Inferior parietal cortex (tissue), 1 donor: Measurements from ENCODE around the gene KCNQ2.

Source experiments
- DNase-seq: peaks from one replicate; pipeline ENCODE4 v3.0.0-alpha.2; 2016; ENCODE audit errors: extremely low spot score

The KCNQ2 gene

DNA sequence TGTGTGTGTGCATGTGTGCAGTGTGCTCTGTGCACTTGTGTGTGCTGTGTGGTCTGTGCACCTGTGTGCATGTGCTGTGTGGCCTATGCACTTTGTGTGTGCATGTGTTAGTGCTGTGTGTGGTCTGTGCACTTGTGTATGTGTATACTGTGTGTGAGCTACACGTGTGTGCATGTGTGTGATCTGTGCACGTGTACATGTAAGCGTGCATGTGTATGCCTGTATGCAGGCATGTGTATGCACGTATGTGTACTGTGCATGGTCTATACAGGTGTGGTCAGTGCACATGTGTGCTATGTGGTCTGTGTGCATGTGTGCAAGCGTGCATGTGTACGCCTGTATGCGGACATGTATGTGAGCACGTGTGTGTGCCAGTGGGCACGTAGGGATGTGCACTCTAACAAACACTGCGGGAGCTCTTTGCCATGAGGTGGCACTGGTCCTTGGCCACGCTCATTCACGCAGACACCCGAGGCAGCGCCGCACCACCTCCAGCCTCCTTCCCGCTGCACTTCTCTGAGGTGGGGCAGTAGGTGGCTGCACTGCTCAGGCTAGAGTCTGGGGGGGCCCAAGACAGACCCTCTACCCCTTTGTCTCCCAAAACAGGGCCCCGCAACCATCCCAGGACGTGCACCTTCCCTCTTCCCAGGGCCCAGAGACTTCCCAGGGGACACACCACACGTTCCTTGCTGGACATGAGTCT is 68.9 kb downstream of the KCNQ2 start:
- DNase-seq: no peak

GRCh38 chr20:63402860-63403220 is 69.6 kb downstream of the KCNQ2 start:
- no peak for DNase-seq

GRCh38 chr20:63402181-63402859 is 70.1 kb downstream of the KCNQ2 start:
- DNase-seq: no peak

- DNase-seq: no peak
Observed at GRCh38 chr20:63401384-63402110, 70.9 kb downstream of the KCNQ2 start.

GRCh38 chr20:63400486-63401210 is 71.8 kb downstream of the KCNQ2 start:
- no peak for DNase-seq

DNA sequence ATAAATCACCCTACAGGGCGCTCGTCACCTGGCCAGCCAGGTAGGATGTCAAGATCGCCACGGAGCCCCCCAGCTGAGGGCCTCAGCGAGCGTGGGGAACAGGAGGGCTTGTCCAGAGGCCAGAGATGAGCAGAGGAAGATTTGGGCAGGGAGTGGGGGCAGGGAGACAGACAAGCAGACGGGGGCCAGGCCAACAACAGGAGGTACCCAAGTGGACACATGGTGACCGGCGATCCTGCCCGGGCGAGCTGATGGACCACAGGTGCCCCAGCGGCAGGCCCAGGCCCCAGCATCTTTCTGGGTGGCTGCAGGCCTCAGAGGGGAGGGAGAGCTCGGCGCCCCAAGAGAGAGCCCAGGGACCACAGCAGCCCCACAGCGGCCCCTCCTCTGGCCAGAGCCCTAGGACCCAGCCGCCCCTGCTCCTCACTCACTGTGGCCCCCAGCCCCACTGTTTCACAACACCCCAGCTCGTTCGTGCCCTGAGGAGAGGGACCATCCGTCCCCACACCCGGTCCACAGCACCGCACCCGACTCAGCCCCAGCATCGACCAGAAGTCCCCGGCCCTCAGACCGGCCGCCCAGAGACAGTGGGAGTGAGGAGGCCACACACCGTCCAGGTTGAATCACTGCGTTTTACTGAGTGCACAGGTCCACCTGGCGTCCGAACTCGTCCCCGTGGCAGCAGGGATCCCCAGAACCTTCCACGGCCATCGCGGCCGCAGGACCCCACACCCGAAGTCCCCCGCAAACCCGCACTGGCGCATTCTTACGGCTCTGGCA is 72.7 kb downstream of the KCNQ2 start:
- no peak for DNase-seq

- DNase-seq: no peak
Observed at GRCh38 chr20:63398744-63399514, 73.5 kb downstream of the KCNQ2 start.

DNA sequence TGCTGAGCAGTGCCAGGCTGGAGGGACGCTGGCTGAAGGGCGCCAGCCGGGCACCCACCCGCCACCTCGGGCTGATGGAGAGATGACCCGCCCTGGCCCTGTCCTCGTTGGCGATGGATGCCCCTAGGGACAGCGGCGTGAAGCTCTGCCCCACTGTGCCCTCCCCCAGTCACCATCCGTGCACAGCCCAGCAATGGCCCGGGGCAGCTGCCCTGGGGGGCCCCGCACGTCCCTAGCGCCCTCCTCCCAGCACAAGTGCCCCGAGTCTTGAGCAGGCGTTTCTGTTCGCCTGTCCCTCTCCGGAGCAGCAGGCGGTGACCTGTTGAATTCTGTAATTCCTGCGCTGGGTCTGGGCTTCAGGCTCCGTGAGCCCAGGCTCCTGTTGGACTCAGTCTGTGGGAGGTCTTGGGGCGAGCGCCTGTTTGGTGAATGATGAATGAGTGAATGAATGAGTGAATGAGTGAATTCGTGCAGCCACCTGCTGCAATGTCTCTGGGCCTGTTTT is 74.5 kb downstream of the KCNQ2 start:
- DNase-seq: no peak

GRCh38 chr20:63397155-63397843 is 75.2 kb downstream of the KCNQ2 start:
- no peak for DNase-seq

- DNase-seq: no peak
Observed at GRCh38 chr20:63396300-63396699, 76.2 kb downstream of the KCNQ2 start.

- no peak for DNase-seq
Observed at GRCh38 chr20:63395723-63396122, 76.7 kb downstream of the KCNQ2 start.

- DNase-seq: no peak
Observed at GRCh38 chr20:63394920-63395455, 77.5 kb downstream of the KCNQ2 start.

GRCh38 chr20:63394069-63394919 is 78.2 kb downstream of the KCNQ2 start:
- DNase-seq: no peak

- no peak for DNase-seq
Observed at GRCh38 chr20:63393566-63393965, 78.9 kb downstream of the KCNQ2 start.

DNA sequence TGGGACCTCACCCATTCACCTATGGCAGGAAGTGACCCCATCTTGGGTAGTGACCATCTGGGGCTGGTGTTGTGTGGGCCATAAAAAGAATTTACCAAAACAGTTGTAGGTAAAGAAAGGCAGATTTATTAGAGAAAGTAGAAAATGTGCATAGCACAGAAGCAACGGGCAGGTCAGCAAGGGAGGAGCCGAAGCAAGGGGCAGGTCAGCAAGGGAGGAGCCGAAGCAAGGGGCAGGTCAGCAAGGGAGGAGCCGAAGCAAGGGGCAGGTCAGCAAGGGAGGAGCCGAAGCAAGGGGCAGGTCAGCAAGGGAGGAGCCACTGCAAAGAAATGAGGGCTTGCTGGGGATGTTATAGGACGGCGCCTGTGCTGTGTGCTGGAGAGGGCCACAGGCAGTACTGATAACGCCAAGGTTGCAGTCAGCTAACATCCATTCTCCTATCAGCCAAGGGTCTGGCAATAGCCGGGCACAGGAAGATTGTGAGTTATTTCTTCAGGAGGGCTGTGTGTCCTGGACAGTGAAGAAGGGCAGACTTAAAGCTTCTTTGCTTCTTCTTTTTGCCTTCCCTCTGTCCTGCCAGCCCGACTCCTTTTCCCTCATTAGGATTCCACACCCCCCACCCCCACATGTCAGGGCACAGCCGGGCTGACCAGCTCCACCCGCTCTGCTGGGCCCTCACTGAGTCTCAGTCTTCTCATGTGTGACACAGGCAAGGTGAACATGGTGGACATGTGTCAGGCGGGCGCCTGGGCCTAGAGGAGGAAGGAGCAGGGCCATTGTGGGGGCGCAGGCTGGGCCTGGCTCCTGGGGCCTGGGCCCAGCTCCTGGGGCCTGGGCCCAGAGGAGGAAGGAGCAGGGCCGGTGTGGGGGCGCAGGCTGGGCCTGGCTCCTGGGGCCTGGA is 79.7 kb downstream of the KCNQ2 start:
- DNase-seq: no peak

DNA sequence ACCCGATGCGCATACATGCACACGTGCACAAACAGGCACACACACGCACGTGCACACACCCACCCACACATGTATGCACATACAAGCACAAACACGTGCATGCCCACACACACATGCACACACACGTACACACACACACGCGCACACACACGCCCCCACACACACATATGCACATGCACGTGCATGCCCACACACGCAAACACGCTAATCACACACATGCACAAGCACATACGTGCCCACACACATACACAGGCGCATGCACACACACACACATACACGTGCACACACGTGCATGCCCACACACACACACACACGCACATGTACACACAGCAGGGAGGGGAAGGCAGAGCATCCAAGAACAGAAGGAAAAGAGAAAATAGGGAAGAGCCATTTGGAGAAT is 84.5 kb downstream of the KCNQ2 start:
- no peak for DNase-seq

- no peak for DNase-seq
Observed at GRCh38 chr20:63387393-63387792, 85.1 kb downstream of the KCNQ2 start.

GRCh38 chr20:63386491-63386890 is 86.0 kb downstream of the KCNQ2 start:
- DNase-seq: no peak
